NCI-H510A (cell line): ENCODE measurements around the gene XPNPEP1.
"Not testable (repeated sequence)": the region's sequence is repeated elsewhere in the genome, so short reads cannot be mapped to it uniquely, and the experiment has no call there.

Source experiments
- DNase-seq: peaks from one replicate; lab custom pipeline; 2025; lab: John Stamatoyannopoulos, UW

Gene XPNPEP1

GRCh38 chr10:109924087-109924486, 776 bp upstream of the XPNPEP1 start:
- DNase-seq, result no peak

- no peak for DNase-seq
Measured at GRCh38 chr10:109922358-109922975, 844 bp downstream of the XPNPEP1 start.

GRCh38 chr10:109920016-109920415, 3.3 kb downstream of the XPNPEP1 start:
- no peak for DNase-seq

- no peak for DNase-seq
Measured at GRCh38 chr10:109919220-109919619, 4.1 kb downstream of the XPNPEP1 start.

- DNase-seq, result not testable (repeated sequence)
Measured at GRCh38 chr10:109918707-109919106, 4.6 kb downstream of the XPNPEP1 start.

- DNase-seq, result no peak
Measured at GRCh38 chr10:109915566-109915965, 7.7 kb downstream of the XPNPEP1 start.

- DNase-seq, result no peak
Measured at GRCh38 chr10:109914966-109915365, 8.3 kb downstream of the XPNPEP1 start.

- no peak for DNase-seq
Measured at GRCh38 chr10:109913306-109913892, 9.9 kb downstream of the XPNPEP1 start.

- no peak for DNase-seq
Measured at GRCh38 chr10:109912335-109913281, 10.7 kb downstream of the XPNPEP1 start.

GRCh38 chr10:109911903-109912302, 11.4 kb downstream of the XPNPEP1 start:
- DNase-seq, result no peak

- no peak for DNase-seq
Measured at GRCh38 chr10:109906316-109906715, 17.0 kb downstream of the XPNPEP1 start.

- DNase-seq, result no peak
Measured at GRCh38 chr10:109904397-109904796, 18.9 kb downstream of the XPNPEP1 start.

GRCh38 chr10:109902992-109903947, 20.0 kb downstream of the XPNPEP1 start:
- DNase-seq, result no peak

- DNase-seq, result no peak
Measured at GRCh38 chr10:109899356-109900331, 23.7 kb downstream of the XPNPEP1 start.

- DNase-seq, result no peak
Measured at GRCh38 chr10:109898666-109899355, 24.5 kb downstream of the XPNPEP1 start.

GRCh38 chr10:109898007-109898406, 25.3 kb downstream of the XPNPEP1 start:
- no peak for DNase-seq

- no peak for DNase-seq
Measured at GRCh38 chr10:109895848-109896247, 27.5 kb downstream of the XPNPEP1 start.

- no peak for DNase-seq
Measured at GRCh38 chr10:109895095-109895818, 28.1 kb downstream of the XPNPEP1 start.

- no peak for DNase-seq
Measured at GRCh38 chr10:109894516-109894915, 28.8 kb downstream of the XPNPEP1 start.
